GM19328 (cell line): ENCODE results near the gene FRMD5.
"Not testable (repeated sequence)": the region's sequence is repeated elsewhere in the genome, so short reads cannot be mapped to it uniquely, and the experiment has no call there.

Source experiments
- ATAC-seq: cut with Tn5 transposase; IDR thresholded peaks from one replicate; pipeline ENCODE4 v1.9.1; 2021; ENCODE audit warnings: mild to moderate bottlenecking, moderate library complexity; ENCODE audit not compliant: unreplicated experiment

Gene FRMD5

DNA sequence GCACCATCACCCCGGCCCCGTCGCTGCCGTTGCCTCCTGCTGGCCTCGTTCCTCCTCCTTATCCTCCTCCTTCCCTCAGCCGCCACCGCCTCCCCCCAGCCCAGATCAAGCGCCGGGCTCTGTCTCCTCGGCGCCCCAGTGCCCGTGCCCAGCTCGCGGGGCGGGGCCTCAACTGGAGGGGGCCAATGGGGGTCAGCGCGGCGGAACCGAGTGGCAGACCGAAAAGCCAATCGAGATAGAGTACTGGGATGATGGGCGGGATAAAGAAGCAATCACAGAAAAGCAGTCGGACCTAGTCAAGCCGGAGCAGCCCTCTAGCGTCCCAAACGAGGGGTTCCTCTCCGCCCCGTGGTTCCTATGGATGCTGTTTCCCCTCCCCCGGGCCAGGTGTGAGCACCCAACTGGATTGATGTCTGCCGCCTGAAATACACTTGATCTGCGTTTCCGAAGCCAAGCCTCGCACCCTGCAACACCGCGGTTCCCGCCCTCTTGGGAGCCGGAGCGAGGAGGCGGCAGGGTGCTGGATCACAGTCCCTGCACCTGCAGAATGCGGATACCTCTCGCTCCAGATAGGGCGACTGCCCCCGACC lies at the start of gene FRMD5:
Gene FRMD5 (minus strand): TSS at position 121 of the 590 bp plus-strand sequence.
- peak; percentile 94 for ATAC-seq

- no peak for ATAC-seq
Measured at GRCh38 chr15:44243829-44244228, 48.8 kb upstream of the FRMD5 start.

DNA sequence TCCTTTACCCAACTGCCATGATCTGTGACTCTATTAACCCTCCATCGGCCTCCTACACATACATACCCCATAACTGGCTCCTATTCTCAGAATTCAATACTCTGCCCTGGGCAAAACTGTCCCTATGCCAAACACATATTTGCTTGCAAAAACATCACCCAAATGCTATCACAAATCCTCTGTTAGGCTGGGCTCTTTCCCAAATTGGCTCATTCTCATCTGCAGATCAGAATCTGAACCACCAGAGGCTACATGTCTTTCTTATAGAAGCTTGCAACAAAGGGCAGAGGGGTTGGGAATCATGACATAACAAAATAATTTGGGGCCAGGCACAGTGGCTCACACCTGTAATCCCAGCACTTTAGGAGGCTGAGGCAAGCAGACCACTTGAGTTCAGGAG lies 48.1 kb upstream of the FRMD5 start:
- no peak for ATAC-seq

DNA sequence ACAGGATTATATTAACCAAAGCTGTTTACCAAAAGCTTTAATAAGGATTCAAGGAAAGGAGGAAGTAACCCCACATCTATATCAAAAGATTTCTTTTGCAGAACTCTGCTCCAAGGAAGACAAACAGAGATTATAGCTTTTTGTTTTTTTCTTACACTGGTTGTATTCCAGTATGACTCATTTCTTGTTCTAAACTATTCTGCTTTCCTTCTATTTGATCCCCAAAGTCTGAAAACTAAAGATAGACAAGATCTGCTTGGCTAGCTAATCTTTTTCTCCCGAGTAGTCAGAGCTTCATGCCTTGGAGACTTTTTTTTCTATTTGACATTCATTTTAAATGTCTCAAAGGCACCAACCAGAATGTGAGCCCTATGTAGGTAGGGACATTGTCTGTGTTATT lies 36.8 kb upstream of the FRMD5 start:
- ATAC-seq = no peak

DNA sequence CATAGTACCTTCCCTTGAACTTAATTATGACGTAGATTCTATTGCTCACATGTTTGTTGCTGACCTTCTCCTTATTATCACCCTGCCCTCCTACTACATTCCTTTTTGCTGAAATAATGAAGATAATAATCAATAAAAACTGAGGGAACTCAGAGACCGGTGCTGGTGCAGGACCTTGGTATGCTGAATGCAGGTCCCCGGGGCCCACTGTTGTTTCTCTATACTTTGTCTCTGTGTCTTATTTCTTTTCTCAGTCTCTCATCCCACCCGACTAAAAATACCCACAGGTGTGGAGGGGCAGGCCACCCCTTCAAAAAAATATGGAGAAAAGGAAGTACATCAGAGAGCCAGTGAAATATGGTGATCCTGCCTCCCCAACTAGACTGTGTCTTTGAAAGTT lies 34.2 kb upstream of the FRMD5 start:
- ATAC-seq = not testable (repeated sequence)

- ATAC-seq = no peak
Measured at GRCh38 chr15:44227584-44227983, 32.5 kb upstream of the FRMD5 start.

DNA sequence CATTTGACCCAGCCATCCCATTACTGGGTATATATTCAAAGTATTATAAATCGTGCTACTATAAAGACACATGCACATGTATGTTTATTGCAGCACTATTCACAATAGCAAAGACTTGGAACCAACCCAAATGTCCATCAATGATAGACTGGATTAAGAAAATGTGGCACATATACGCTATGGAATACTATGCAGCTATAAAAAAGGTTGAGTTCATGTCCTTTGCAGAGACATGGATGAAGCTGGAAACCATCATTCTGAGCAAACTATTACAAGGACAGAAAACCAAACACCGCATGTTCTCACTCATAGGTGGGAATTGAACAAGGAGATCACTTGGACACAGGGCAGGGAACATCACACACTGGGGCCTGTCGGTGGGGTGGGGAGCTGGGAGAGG lies 31.9 kb upstream of the FRMD5 start:
- ATAC-seq = not testable (repeated sequence)

- ATAC-seq = no peak
Measured at GRCh38 chr15:44222478-44222877, 27.4 kb upstream of the FRMD5 start.

DNA sequence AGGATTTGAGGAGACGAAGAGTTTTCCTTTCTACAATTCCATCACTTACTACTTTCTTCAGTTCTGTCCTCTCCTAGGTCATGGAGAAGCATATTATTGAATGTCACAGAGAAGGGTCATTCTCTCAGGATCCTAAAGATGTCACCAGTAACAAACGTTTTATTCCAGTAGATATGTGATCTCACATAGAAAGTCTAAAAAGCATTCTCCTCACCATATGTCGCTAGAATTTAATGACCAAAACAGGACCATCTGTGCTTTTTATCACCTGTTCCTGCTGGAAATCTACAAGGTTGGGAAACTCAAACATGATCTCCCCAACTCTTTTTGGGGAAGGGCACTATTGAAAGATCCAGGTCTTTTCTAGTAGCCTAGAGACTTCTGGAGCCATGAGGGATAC lies 24.0 kb upstream of the FRMD5 start:
- ATAC-seq = no peak

- ATAC-seq = no peak
Measured at GRCh38 chr15:44216958-44217357, 21.9 kb upstream of the FRMD5 start.

- no peak for ATAC-seq
Measured at GRCh38 chr15:44215594-44215993, 20.5 kb upstream of the FRMD5 start.

- no peak for ATAC-seq
Measured at GRCh38 chr15:44208956-44209355, 13.9 kb upstream of the FRMD5 start.

GRCh38 chr15:44207643-44208042 lies 12.6 kb upstream of the FRMD5 start:
- no peak for ATAC-seq

DNA sequence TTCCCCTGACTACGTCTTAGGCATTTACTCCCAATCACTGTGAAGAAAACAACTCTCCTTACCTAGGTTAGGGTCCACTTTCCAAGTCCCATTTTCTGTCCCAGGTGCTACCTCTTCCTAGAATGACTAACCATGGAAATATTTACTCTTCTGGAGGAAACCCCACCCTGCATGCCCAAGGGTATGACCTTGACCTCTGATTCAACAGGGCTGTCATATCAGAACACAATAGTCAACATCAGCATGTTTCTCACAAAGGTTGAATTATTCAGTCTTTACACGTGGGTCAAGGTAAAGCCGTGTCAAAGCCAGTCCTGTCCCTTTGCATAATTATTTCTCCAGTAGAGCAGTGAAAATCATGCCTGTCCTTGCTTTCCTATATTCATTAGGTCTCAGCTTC lies 4.3 kb upstream of the FRMD5 start:
- no peak for ATAC-seq

GRCh38 chr15:44194323-44195150 lies 534 bp downstream of the FRMD5 start:
- peak; percentile 22 for ATAC-seq

- ATAC-seq = no peak
Measured at GRCh38 chr15:44193651-44194322, 1.3 kb downstream of the FRMD5 start.

DNA sequence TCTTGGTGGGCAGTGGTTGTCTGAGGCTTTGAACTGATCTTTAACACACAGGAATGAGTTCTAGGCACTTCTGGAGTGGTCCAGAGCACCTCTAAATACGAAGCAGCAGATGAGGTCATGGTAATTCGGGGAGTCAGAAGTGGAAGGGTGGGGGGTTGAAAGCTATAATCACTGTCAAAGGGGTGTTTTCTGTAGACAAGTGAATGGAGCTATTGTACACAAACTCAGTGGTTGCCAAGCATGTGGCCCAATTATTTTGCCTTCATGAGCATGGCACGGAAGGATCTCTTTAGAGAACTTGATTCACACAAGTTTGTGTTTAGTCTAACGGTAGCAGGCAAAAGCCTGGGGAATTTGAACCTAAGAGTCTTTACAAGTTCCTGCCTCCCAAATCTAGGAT lies 6.3 kb downstream of the FRMD5 start:
- no peak for ATAC-seq

- no peak for ATAC-seq
Measured at GRCh38 chr15:44186705-44187104, 8.4 kb downstream of the FRMD5 start.

DNA sequence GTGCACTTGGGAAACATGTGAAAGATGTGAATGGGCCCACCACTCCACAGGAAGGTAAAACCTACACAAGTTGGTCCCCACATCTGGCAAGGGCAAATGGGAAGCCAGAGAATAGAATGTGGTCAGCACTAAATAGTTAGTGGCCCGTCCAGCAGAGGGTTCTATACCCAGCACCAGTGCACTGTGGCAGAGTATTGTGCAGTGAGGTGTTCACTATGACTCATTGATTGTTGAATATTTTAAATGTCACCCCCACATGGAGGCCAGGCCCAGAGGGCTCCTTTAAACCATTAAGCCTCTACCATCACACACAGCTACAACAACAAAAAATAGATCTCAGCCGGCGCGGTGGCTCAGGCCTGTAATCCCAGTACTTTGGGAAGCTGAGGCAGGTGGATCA lies 11.7 kb downstream of the FRMD5 start:
- no peak for ATAC-seq

DNA sequence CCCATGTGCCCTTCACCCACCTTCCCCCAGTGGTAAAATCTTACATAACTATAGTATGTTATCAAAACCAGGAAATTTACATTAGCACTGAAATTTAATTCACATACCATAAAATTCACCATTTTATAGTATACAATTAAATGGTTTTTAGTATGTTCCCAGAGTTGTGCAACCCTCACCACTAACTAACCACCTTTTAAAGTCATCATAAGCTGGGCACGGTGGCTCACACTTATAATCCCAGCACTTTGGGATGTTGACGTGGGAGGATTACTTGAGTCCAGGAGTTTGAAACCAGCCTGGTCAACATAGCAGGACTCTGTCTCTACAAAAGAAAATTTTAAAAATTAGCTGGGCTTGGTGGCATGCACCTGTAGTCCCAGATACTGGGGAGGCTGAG lies 13.7 kb downstream of the FRMD5 start:
- no peak for ATAC-seq

GRCh38 chr15:44177139-44177538 lies 17.9 kb downstream of the FRMD5 start:
- ATAC-seq = no peak

DNA sequence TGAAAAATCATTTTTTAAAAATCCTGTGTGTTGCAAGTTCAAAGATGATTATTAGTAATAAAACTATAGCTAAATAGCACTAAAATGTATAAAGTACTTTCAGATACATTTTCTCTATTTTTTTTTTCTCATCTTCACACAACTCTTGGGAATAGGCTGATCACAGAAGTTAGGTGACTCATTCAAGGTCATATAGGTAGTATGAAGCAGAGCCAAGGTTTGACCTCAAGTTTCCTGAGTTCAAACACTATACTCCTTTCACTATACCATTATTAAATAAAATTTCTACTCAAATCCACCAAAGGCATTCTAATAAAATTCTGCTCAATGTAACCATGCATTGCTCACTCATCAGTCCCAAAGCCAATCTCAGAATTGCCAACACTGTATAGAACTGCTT lies 21.3 kb downstream of the FRMD5 start:
- no peak for ATAC-seq
